ENCODE results near the gene RPS6KL1. TPM values are rescaled to one million over a fixed set of nuclear protein-coding genes. Genes with fewer than 3 reads are reported as not detected.

The RPS6KL1 gene
- total and polyA plus RNA-seq, 2 experiments from 2014 or later, result 5.6 to 6.5 TPM

DNA sequence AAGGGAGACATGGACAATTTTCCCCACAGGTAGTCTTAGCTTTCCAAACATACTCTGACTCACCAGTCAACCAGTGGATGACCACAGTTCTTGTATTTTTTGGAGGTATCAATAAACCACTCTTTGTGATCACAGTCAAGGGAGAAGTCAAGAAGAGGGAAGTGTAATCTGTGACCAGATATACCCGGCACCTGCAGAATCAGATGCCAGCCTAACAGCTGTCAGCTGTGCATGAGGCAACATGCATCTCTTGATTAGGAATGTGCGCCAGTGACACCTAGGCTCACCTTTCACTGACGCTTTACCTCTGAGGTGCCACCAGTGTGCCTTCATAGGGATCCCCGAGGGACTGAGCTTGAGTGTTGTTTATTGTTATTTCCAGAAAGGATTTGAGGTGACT, 67.1 kb downstream of the RPS6KL1 start:
- TF ChIP-seq, protein P1, sequence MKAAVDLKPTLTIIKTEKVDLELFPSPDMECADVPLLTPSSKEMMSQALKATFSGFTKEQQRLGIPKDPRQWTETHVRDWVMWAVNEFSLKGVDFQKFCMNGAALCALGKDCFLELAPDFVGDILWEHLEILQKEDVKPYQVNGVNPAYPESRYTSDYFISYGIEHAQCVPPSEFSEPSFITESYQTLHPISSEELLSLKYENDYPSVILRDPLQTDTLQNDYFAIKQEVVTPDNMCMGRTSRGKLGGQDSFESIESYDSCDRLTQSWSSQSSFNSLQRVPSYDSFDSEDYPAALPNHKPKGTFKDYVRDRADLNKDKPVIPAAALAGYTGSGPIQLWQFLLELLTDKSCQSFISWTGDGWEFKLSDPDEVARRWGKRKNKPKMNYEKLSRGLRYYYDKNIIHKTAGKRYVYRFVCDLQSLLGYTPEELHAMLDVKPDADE (IDR thresholded peaks at IDR 0.05), result no peak
- no peak for TF ChIP-seq ZNF331 (CRISPR knock-in tag; IDR thresholded peaks at IDR 0.05; ENCODE audit: low read depth)
- no peak for TF ChIP-seq STAT1 (IDR thresholded peaks at IDR 0.05; ENCODE audit: unreplicated experiment)
- no peak for TF ChIP-seq EZH2phosphoT487 (IDR thresholded peaks at IDR 0.05; ENCODE audit: unreplicated experiment)
- TF ChIP-seq CREB1 (CRISPR knock-in tag; IDR thresholded peaks at IDR 0.05; ENCODE audit: low read depth), result no peak
- TF ChIP-seq, protein P2, sequence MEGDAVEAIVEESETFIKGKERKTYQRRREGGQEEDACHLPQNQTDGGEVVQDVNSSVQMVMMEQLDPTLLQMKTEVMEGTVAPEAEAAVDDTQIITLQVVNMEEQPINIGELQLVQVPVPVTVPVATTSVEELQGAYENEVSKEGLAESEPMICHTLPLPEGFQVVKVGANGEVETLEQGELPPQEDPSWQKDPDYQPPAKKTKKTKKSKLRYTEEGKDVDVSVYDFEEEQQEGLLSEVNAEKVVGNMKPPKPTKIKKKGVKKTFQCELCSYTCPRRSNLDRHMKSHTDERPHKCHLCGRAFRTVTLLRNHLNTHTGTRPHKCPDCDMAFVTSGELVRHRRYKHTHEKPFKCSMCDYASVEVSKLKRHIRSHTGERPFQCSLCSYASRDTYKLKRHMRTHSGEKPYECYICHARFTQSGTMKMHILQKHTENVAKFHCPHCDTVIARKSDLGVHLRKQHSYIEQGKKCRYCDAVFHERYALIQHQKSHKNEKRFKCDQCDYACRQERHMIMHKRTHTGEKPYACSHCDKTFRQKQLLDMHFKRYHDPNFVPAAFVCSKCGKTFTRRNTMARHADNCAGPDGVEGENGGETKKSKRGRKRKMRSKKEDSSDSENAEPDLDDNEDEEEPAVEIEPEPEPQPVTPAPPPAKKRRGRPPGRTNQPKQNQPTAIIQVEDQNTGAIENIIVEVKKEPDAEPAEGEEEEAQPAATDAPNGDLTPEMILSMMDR (conservative IDR thresholded peaks at IDR 0.05; ENCODE audit: low read depth in 2 of 2), result no peak
- TF ChIP-seq NANOG (IDR thresholded peaks at IDR 0.05; ENCODE audit: borderline replicate concordance), result no peak
- TF ChIP-seq, protein P3, sequence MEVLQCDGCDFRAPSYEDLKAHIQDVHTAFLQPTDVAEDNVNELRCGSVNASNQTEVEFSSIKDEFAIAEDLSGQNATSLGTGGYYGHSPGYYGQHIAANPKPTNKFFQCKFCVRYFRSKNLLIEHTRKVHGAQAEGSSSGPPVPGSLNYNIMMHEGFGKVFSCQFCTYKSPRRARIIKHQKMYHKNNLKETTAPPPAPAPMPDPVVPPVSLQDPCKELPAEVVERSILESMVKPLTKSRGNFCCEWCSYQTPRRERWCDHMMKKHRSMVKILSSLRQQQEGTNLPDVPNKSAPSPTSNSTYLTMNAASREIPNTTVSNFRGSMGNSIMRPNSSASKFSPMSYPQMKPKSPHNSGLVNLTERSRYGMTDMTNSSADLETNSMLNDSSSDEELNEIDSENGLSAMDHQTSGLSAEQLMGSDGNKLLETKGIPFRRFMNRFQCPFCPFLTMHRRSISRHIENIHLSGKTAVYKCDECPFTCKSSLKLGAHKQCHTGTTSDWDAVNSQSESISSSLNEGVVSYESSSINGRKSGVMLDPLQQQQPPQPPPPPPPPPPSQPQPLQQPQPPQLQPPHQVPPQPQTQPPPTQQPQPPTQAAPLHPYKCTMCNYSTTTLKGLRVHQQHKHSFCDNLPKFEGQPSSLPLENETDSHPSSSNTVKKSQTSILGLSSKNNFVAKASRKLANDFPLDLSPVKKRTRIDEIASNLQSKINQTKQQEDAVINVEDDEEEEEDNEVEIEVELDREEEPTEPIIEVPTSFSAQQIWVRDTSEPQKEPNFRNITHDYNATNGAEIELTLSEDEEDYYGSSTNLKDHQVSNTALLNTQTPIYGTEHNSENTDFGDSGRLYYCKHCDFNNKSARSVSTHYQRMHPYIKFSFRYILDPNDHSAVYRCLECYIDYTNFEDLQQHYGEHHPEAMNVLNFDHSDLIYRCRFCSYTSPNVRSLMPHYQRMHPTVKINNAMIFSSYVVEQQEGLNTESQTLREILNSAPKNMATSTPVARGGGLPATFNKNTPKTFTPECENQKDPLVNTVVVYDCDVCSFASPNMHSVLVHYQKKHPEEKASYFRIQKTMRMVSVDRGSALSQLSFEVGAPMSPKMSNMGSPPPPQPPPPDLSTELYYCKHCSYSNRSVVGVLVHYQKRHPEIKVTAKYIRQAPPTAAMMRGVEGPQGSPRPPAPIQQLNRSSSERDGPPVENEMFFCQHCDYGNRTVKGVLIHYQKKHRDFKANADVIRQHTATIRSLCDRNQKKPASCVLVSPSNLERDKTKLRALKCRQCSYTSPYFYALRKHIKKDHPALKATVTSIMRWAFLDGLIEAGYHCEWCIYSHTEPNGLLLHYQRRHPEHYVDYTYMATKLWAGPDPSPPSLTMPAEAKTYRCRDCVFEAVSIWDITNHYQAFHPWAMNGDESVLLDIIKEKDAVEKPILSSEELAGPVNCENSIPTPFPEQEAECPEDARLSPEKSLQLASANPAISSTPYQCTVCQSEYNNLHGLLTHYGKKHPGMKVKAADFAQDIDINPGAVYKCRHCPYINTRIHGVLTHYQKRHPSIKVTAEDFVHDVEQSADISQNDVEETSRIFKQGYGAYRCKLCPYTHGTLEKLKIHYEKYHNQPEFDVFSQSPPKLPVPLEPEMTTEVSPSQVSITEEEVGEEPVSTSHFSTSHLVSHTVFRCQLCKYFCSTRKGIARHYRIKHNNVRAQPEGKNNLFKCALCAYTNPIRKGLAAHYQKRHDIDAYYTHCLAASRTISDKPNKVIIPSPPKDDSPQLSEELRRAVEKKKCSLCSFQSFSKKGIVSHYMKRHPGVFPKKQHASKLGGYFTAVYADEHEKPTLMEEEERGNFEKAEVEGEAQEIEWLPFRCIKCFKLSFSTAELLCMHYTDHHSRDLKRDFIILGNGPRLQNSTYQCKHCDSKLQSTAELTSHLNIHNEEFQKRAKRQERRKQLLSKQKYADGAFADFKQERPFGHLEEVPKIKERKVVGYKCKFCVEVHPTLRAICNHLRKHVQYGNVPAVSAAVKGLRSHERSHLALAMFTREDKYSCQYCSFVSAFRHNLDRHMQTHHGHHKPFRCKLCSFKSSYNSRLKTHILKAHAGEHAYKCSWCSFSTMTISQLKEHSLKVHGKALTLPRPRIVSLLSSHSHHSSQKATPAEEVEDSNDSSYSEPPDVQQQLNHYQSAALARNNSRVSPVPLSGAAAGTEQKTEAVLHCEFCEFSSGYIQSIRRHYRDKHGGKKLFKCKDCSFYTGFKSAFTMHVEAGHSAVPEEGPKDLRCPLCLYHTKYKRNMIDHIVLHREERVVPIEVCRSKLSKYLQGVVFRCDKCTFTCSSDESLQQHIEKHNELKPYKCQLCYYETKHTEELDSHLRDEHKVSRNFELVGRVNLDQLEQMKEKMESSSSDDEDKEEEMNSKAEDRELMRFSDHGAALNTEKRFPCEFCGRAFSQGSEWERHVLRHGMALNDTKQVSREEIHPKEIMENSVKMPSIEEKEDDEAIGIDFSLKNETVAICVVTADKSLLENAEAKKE (CRISPR knock-in tag; IDR thresholded peaks at IDR 0.05), result no peak
- TF ChIP-seq EZH2 (IDR thresholded peaks at IDR 0.05; ENCODE audit: low read depth, unreplicated experiment), result no peak
- TF ChIP-seq ZNF114 (CRISPR knock-in tag; IDR thresholded peaks at IDR 0.05), result no peak
- TF ChIP-seq POLR2AphosphoS5 (IDR thresholded peaks at IDR 0.05; ENCODE audit: low read depth), result no peak
- TF ChIP-seq, protein P4, sequence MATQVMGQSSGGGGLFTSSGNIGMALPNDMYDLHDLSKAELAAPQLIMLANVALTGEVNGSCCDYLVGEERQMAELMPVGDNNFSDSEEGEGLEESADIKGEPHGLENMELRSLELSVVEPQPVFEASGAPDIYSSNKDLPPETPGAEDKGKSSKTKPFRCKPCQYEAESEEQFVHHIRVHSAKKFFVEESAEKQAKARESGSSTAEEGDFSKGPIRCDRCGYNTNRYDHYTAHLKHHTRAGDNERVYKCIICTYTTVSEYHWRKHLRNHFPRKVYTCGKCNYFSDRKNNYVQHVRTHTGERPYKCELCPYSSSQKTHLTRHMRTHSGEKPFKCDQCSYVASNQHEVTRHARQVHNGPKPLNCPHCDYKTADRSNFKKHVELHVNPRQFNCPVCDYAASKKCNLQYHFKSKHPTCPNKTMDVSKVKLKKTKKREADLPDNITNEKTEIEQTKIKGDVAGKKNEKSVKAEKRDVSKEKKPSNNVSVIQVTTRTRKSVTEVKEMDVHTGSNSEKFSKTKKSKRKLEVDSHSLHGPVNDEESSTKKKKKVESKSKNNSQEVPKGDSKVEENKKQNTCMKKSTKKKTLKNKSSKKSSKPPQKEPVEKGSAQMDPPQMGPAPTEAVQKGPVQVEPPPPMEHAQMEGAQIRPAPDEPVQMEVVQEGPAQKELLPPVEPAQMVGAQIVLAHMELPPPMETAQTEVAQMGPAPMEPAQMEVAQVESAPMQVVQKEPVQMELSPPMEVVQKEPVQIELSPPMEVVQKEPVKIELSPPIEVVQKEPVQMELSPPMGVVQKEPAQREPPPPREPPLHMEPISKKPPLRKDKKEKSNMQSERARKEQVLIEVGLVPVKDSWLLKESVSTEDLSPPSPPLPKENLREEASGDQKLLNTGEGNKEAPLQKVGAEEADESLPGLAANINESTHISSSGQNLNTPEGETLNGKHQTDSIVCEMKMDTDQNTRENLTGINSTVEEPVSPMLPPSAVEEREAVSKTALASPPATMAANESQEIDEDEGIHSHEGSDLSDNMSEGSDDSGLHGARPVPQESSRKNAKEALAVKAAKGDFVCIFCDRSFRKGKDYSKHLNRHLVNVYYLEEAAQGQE (IDR thresholded peaks at IDR 0.05; ENCODE audit: unreplicated experiment), result no peak
- no peak for TF ChIP-seq JUNB (IDR thresholded peaks at IDR 0.05; ENCODE audit: unreplicated experiment)
- Histone ChIP-seq H3K27ac (ENCODE audit: low read depth) (no peak overlapping the region), H3K36me3 (ENCODE audit: insufficient read depth) (no peaks in the 10 kb centered on the region), H3K4me1 (ENCODE audit: insufficient read depth) (no peaks in the 10 kb centered on the region), H3K4me2 (no peak overlapping the region), H3K9me2 (ENCODE audit: insufficient read depth) (no peaks in the 10 kb centered on the region), H3F3A (replicated peaks; ENCODE audit: low read depth) (no peaks in the 10 kb centered on the region), H3K27me3 (ENCODE audit: insufficient read depth) (no peaks in the 10 kb centered on the region), H4K20me1 (replicated peaks; ENCODE audit: insufficient read depth) (no peaks in the 10 kb centered on the region), H3K79me2 (replicated peaks; ENCODE audit: insufficient read depth) (no peaks in the 10 kb centered on the region), H2AFZ (no peak overlapping the region), H3K4me3 (no peak overlapping the region)
- H3K4me1 Mint-ChIP-seq, result no peaks in the 10 kb centered on the region
- DNase-seq (ENCODE audit: low spot score) (no peak), ATAC-seq (no peak)
- H3K27ac Mint-ChIP-seq, result no peak overlapping the region
- H3K36me3 Mint-ChIP-seq (ENCODE audit: low read depth), result no peaks in the 10 kb centered on the region
- H3K4me3 Mint-ChIP-seq, result no peak overlapping the region
- H3K9me3 Mint-ChIP-seq, result no peaks in the 10 kb centered on the region
- no peaks in the 10 kb centered on the region for H3K27me3 Mint-ChIP-seq (ENCODE audit: insufficient read depth, low read depth, poor library complexity)
